Progenitor cell of endocrine pancreas (in vitro differentiated cells): ENCODE measurements around the gene PPP1R12A. TPM values are rescaled to one million over a fixed set of nuclear protein-coding genes. Genes with fewer than 3 reads are reported as not detected.

Experiments used
- DNase-seq: peaks from one replicate; pipeline ENCODE4 v3.0.0; 2021; ENCODE audit warnings: low spot score; ENCODE audit not compliant: unreplicated experiment
- H3K27ac Mint-ChIP-seq: 2 replicates; pipeline ENCODE4 v1.8.0; 2021; ENCODE audit warnings: mild to moderate bottlenecking, moderate library complexity, mixed read lengths
- H3K27me3 Mint-ChIP-seq: 2 replicates; pipeline ENCODE4 v1.8.0; 2021; ENCODE audit warnings: mixed read lengths
- H3K36me3 Mint-ChIP-seq: 2 replicates; pipeline ENCODE4 v1.8.0; 2022; ENCODE audit warnings: mixed read lengths; ENCODE audit not compliant: insufficient read depth
- H3K4me1 Mint-ChIP-seq: 2 replicates; pipeline ENCODE4 v1.8.0; 2021; ENCODE audit warnings: low read depth, mixed read lengths
- H3K4me3 Mint-ChIP-seq: 2 replicates; pipeline ENCODE4 v1.8.0; 2021; ENCODE audit warnings: low read depth, mild to moderate bottlenecking, moderate library complexity, mixed read lengths
- H3K9me3 Mint-ChIP-seq: 2 replicates; pipeline ENCODE4 v1.8.0; 2021; ENCODE audit warnings: low read depth, mixed read lengths
- CTCF ChIP-seq: fragments of 200-600 bp; sonication (generic); IDR thresholded peaks from one replicate; pipeline ENCODE4 v1.5.0; 2021; ENCODE audit warnings: antibody characterized with exemption, mild to moderate bottlenecking; ENCODE audit not compliant: unreplicated experiment
- total RNA-seq: library from RNA; stranded (reverse); gene quantifications from 2 replicates; pipeline ENCODE4 v1.2.1, GENCODE V29; 2021

Gene PPP1R12A
- total RNA-seq, 1 donor from 2014 or later = 73.2 TPM

- TF ChIP-seq CTCF = no peak
- Mint-ChIP-seq H3K4me1 (peaks cover 4% of the 10 kb centered on the region), H3K4me3 (no peak overlapping the region), H3K36me3 (peaks cover 27% of the 10 kb centered on the region), H3K9me3 (peaks cover under 1% of the 10 kb centered on the region), H3K27ac (peak overlapping the region; percentile 8), H3K27me3 (no peaks in the 10 kb centered on the region)
- DNase-seq = no peak
Observed at GRCh38 chr12:79871621-79872020, 63.3 kb downstream of the PPP1R12A start.

DNA sequence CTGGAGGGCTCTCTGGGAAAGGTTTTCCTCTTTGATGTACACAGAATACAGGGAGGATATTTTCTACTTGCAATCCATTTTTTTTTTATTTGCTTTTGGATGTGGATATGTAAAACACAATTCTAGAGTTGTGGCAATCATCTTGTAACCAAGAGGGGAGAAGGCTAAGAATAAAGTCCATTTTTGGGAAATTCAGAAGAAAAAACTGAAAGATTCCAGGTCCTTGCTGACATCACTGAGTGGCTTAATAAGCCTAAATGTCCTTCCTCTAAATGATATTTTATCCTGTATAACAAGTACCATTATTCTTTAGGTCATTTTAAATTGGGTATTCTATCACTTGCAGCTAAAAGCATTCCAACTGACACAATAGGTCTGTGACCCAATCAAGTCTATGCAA, 64.0 kb downstream of the PPP1R12A start:
- TF ChIP-seq CTCF = no peak
- Mint-ChIP-seq H3K36me3 (peaks cover 34% of the 10 kb centered on the region), H3K4me1 (peaks cover 4% of the 10 kb centered on the region), H3K4me3 (no peak overlapping the region), H3K27me3 (no peaks in the 10 kb centered on the region), H3K9me3 (peaks cover 7% of the 10 kb centered on the region), H3K27ac (no peak overlapping the region)
- DNase-seq = no peak

DNA sequence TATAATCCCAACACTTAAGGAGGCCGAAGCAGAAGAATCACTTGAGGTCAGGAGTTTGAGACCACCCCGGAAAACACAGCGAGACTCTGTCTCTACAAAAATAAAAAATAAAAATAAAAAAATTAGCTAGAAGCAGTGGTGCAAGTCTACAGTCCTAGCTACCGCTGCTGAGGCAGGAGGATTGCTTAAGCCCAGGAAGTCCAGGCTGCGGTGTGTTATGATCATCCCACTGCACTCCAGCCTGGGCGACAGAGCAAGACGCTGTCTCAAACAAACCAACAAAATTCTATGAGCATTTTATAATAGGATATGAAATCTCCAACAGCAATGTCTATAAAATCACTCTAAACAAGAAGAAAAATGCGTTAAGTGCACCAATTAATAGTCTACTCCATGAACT, 75.3 kb downstream of the PPP1R12A start:
- peaks cover 34% of the 10 kb centered on the region for H3K36me3 Mint-ChIP-seq
- no peaks in the 10 kb centered on the region for H3K27me3 Mint-ChIP-seq
- H3K4me1 Mint-ChIP-seq = peaks cover 8% of the 10 kb centered on the region
- H3K4me3 Mint-ChIP-seq = no peak overlapping the region
- H3K9me3 Mint-ChIP-seq = peaks cover 24% of the 10 kb centered on the region
- TF ChIP-seq CTCF = no peak
- no peak for DNase-seq
- H3K27ac Mint-ChIP-seq = no peak overlapping the region

- H3K27ac Mint-ChIP-seq = no peak overlapping the region
- peaks cover 15% of the 10 kb centered on the region for H3K9me3 Mint-ChIP-seq
- H3K36me3 Mint-ChIP-seq = peaks cover 26% of the 10 kb centered on the region
- no peak for TF ChIP-seq CTCF
- no peaks in the 10 kb centered on the region for H3K27me3 Mint-ChIP-seq
- no peak for DNase-seq
- H3K4me1 Mint-ChIP-seq = peaks cover 2% of the 10 kb centered on the region
- no peak overlapping the region for H3K4me3 Mint-ChIP-seq
Observed at GRCh38 chr12:79858518-79858917, 76.4 kb downstream of the PPP1R12A start.

GRCh38 chr12:79857675-79858074, 77.2 kb downstream of the PPP1R12A start:
- Mint-ChIP-seq H3K4me3 (no peak overlapping the region), H3K27me3 (no peaks in the 10 kb centered on the region), H3K4me1 (peaks cover 2% of the 10 kb centered on the region), H3K27ac (no peak overlapping the region), H3K9me3 (peaks cover 9% of the 10 kb centered on the region), H3K36me3 (peaks cover 20% of the 10 kb centered on the region)
- no peak for TF ChIP-seq CTCF
- DNase-seq = no peak
